SK-N-MC (cell line): ENCODE measurements around the gene SMYD1.

Experiments
- EZH2 ChIP-seq: fragments of 200-600 bp; sonication (generic); IDR thresholded peaks from one replicate; pipeline ENCODE4 v1.6.1; 2017; ENCODE audit warnings: antibody characterized with exemption
- FOXP2 ChIP-seq: optimal IDR thresholded peaks from 2 replicates; pipeline ENCODE3; 2011; ENCODE audit warnings: mild to moderate bottlenecking, moderate library complexity; ENCODE audit not compliant: insufficient read depth; ENCODE audit errors: extremely low read length, control extremely low read depth
- POLR2AphosphoS5 ChIP-seq: IDR thresholded peaks from 2 replicates; pipeline ENCODE4 v1.6.1; 2012; ENCODE audit warnings: mild to moderate bottlenecking, low read depth, low read length, borderline replicate concordance

DNA sequence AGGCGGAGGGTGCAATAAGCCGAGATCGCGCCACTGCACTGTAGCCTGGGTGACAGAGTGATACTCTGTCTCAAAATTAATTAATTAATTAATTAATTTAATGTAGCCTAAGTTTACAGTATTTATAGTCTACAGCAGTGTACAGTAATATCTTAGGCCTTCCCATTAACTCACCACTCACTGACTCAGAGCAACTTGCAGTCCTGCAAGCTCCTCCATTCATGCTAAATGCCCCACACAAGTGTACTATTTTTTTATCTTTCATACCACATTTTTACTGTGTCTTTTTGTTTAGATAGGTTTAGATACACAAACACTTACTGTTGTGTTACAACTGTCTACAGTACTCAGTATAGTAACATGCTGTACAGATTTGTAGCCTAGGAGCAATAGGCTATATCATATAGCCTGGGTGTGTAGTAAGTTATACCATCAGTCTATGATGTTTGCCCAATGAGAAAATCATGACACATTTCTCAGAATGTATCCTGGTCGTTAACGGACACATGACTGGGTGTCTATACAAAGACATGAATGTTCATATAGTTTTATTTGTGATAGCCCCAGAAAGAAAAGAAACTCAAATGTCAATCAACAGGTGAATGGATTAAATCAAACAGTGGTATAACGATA, 35.4 kb upstream of the SMYD1 start:
- no peak for TF ChIP-seq POLR2AphosphoS5
- TF ChIP-seq EZH2: no peak
- no peak for TF ChIP-seq FOXP2
